Measurements from ENCODE around the gene MRPS18B.

GRCh38 chr6:30644769-30645168 lies 27.1 kb downstream of the MRPS18B start:
- TF ChIP-seq EZH2 (IDR thresholded peaks at IDR 0.05; ENCODE audit: borderline replicate concordance, low read length) = no peak
- TF ChIP-seq, protein P1, sequence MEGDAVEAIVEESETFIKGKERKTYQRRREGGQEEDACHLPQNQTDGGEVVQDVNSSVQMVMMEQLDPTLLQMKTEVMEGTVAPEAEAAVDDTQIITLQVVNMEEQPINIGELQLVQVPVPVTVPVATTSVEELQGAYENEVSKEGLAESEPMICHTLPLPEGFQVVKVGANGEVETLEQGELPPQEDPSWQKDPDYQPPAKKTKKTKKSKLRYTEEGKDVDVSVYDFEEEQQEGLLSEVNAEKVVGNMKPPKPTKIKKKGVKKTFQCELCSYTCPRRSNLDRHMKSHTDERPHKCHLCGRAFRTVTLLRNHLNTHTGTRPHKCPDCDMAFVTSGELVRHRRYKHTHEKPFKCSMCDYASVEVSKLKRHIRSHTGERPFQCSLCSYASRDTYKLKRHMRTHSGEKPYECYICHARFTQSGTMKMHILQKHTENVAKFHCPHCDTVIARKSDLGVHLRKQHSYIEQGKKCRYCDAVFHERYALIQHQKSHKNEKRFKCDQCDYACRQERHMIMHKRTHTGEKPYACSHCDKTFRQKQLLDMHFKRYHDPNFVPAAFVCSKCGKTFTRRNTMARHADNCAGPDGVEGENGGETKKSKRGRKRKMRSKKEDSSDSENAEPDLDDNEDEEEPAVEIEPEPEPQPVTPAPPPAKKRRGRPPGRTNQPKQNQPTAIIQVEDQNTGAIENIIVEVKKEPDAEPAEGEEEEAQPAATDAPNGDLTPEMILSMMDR (conservative IDR thresholded peaks at IDR 0.05 in 1 of 2, IDR thresholded peaks at IDR 0.05 in 1 of 2; ENCODE audit: extremely low read depth in 1 of 2, insufficient read depth in 1 of 2, low read depth in 1 of 2, low read length in 2 of 2) = no peak

Data from mammary epithelial cell (primary cell).